ENCODE results near the gene GPR151. TPM values are rescaled to one million over a fixed set of nuclear protein-coding genes. Genes with fewer than 3 reads are reported as not detected.

GPR151 gene
- total RNA-seq, 1 donor from 2014 or later = not detected

- Mint-ChIP-seq H3K4me1 (ENCODE audit: unreplicated experiment) (peaks cover 7% of the 10 kb centered on the region), H3K27me3 (ENCODE audit: unreplicated experiment) (peaks cover 15% of the 10 kb centered on the region), H3K9me3 (ENCODE audit: unreplicated experiment) (no peaks in the 10 kb centered on the region), H3K36me3 (ENCODE audit: unreplicated experiment) (no peaks in the 10 kb centered on the region), H3K27ac (ENCODE audit: unreplicated experiment) (no peak overlapping the region), H3K4me3 (ENCODE audit: unreplicated experiment) (no peak overlapping the region)
- no peak for TF ChIP-seq CTCF (IDR thresholded peaks at IDR 0.05)
- DNase-seq (ENCODE audit: extremely low spot score, unreplicated experiment) = no peak
Measured at GRCh38 chr5:146529984-146530383, 14.0 kb upstream of the GPR151 start.

- peaks cover 30% of the 10 kb centered on the region for H3K27me3 Mint-ChIP-seq (ENCODE audit: unreplicated experiment)
- no peak overlapping the region for H3K4me3 Mint-ChIP-seq (ENCODE audit: unreplicated experiment)
- peak; percentile 33 for TF ChIP-seq CTCF (IDR thresholded peaks at IDR 0.05)
- no peak overlapping the region for H3K27ac Mint-ChIP-seq (ENCODE audit: unreplicated experiment)
- no peaks in the 10 kb centered on the region for H3K9me3 Mint-ChIP-seq (ENCODE audit: unreplicated experiment)
- no peak for DNase-seq (ENCODE audit: extremely low spot score, unreplicated experiment)
- H3K36me3 Mint-ChIP-seq (ENCODE audit: unreplicated experiment) = no peaks in the 10 kb centered on the region
- H3K4me1 Mint-ChIP-seq (ENCODE audit: unreplicated experiment) = peaks cover 1% of the 10 kb centered on the region
Measured at GRCh38 chr5:146528236-146528635, 12.2 kb upstream of the GPR151 start.

GRCh38 chr5:146527785-146528184, 11.8 kb upstream of the GPR151 start:
- Mint-ChIP-seq H3K4me3 (ENCODE audit: unreplicated experiment) (no peak overlapping the region), H3K27me3 (ENCODE audit: unreplicated experiment) (peaks cover 35% of the 10 kb centered on the region), H3K9me3 (ENCODE audit: unreplicated experiment) (no peaks in the 10 kb centered on the region), H3K4me1 (ENCODE audit: unreplicated experiment) (no peaks in the 10 kb centered on the region), H3K36me3 (ENCODE audit: unreplicated experiment) (no peaks in the 10 kb centered on the region), H3K27ac (ENCODE audit: unreplicated experiment) (no peak overlapping the region)
- no peak for TF ChIP-seq CTCF (IDR thresholded peaks at IDR 0.05)
- DNase-seq (ENCODE audit: extremely low spot score, unreplicated experiment) = no peak

GRCh38 chr5:146523698-146524097, 7.7 kb upstream of the GPR151 start:
- H3K36me3 Mint-ChIP-seq (ENCODE audit: unreplicated experiment) = no peaks in the 10 kb centered on the region
- H3K4me3 Mint-ChIP-seq (ENCODE audit: unreplicated experiment) = no peak overlapping the region
- peaks cover 39% of the 10 kb centered on the region for H3K27me3 Mint-ChIP-seq (ENCODE audit: unreplicated experiment)
- H3K4me1 Mint-ChIP-seq (ENCODE audit: unreplicated experiment) = no peaks in the 10 kb centered on the region
- no peak for TF ChIP-seq CTCF (IDR thresholded peaks at IDR 0.05)
- no peaks in the 10 kb centered on the region for H3K9me3 Mint-ChIP-seq (ENCODE audit: unreplicated experiment)
- H3K27ac Mint-ChIP-seq (ENCODE audit: unreplicated experiment) = no peak overlapping the region
- no peak for DNase-seq (ENCODE audit: extremely low spot score, unreplicated experiment)

GRCh38 chr5:146521403-146522106, 5.6 kb upstream of the GPR151 start:
- peaks cover 29% of the 10 kb centered on the region for H3K27me3 Mint-ChIP-seq (ENCODE audit: unreplicated experiment)
- no peaks in the 10 kb centered on the region for H3K9me3 Mint-ChIP-seq (ENCODE audit: unreplicated experiment)
- no peaks in the 10 kb centered on the region for H3K4me1 Mint-ChIP-seq (ENCODE audit: unreplicated experiment)
- no peak for DNase-seq (ENCODE audit: extremely low spot score, unreplicated experiment)
- no peaks in the 10 kb centered on the region for H3K36me3 Mint-ChIP-seq (ENCODE audit: unreplicated experiment)
- TF ChIP-seq CTCF (IDR thresholded peaks at IDR 0.05) = no peak
- no peak overlapping the region for H3K4me3 Mint-ChIP-seq (ENCODE audit: unreplicated experiment)
- H3K27ac Mint-ChIP-seq (ENCODE audit: unreplicated experiment) = no peak overlapping the region

Data from osteocyte (in vitro differentiated cells).